ENCODE data around the gene TENM3.
"Not testable (repeated sequence)": the region's sequence is repeated elsewhere in the genome, so short reads cannot be mapped to it uniquely, and the experiment has no call there.

The TENM3 gene

DNA sequence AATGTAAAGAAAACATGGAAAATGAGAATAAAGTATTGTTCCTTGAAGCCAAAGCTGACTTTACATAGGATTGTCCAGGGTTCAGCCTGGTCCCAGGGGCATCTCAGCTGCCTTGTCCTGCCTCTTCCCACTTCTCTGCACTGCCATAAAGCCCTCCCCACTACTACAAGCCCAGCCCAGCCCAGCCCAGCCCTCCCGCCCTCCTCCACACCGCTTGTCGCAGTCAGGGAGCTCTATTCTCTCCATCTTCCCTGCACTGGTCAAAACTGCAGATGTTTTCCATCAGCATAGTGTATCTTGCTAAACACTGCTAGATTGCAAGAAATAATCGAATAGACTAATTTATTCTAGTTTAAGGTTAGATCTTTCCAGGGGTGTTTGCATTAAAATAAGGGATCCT lies 100.3 kb downstream of the TENM3 start:
- no peak for DNase-seq

DNA sequence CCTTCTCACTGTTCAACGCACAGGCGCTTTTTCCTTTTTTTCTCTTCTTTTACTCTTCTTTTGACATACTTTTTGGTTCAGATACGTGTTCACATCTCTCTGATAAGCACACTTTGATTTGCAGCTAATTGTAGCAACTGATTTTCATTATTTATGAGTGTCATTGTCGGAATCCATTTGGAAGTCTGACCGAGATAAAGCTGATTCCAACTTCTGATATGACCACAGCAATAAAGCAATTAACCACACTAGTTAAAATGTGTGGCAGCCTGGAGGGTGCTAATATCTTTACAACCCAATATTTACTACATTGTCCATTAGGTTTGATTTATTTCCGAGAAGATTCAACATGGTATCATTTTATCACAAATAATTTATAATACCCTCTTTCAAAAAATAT lies 101.8 kb downstream of the TENM3 start:
- no peak for DNase-seq

DNA sequence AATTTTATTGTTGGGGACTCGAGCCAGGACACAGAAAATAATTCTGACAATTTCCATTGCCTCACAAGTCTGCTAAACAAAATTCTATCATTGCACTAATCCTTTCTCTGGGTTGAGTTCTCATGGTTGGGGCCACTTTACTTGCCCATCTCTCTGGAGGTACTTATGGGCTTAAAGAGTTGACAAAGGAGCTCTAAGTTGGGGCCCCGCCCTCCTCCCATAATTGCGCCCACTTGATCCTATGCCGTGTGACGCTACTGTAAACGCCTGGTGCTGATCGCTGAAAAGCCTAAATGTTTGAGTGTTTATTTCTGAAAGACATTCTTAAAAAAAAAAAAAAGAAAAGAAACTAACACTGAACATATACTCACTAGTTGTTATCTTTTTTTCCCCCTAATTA lies 103.0 kb downstream of the TENM3 start:
- DNase-seq: no peak

DNA sequence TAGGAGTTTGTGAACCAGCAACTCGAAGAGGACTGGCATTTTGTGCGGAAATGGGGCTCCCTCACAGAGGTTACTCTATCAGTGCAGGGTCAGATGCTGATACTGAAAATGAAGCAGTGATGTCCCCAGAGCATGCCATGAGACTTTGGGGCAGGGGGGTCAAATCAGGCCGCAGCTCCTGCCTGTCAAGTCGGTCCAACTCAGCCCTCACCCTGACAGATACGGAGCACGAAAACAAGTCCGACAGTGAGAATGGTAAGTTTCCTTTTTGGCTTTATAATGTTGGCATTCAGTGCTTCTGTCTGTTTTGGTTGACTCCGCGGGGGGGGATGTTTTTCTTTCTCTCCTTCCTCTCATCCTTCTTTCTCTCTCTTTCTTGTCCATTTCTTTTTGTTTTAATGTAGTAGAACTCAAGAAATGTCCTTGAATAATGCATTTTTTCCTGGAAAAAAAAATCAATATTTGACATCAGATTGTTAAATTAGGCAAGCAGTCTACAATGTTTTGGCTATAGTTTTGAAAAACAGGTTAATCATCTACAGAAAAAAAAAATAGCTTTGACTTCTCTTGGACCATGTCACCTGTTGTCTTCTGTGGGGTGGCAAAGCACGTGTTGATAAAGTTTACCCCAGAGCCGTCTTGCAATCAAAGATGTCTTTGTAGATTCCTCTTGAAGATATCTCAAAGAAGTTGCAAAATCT lies 103.6 kb downstream of the TENM3 start:
- DNase-seq: no peak

DNA sequence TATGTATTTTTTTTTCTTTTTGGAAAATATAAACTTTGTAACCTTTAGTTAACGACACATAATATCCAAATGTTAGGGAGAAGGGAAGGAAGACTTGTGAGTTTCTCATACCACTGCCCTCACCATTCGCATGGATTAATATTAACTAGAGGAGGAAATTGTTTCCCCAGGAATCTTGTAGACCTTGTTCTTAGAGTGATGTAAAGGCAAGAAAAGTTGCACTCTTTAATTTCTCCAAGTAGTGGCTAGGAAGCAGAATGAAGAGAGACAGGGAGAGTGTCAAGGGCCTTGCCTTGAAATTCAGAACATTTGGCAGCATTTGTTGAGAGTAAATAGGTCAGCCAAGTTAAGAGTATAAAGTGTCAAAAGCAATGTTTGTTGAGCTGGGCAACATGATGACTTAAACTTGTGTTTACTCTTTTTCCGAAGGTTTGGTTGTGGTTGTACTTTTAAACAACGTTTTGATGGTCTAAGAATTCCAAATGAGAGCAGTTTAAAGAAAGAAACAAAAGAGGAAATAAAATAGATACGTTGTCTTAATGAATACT lies 105.7 kb downstream of the TENM3 start:
- no peak for DNase-seq

DNA sequence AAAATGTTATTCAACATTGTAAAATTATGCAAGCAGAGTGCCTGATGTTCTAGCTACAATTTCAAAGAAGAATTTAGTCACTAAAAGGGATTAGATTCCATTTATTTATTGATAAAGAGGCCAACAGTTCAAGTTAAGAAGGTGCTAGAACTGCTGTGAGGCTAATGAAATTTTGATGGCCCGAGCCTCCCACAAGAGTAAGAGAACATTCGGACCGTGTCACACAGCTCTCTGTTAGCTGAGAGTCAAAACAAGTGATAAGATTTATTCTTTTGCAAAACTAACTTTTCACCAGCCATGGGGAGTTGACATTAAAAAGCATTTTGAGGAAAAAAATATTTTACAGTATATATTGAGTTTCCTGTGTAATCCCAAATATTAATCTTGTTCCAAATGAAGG lies 106.8 kb downstream of the TENM3 start:
- no peak for DNase-seq

DNA sequence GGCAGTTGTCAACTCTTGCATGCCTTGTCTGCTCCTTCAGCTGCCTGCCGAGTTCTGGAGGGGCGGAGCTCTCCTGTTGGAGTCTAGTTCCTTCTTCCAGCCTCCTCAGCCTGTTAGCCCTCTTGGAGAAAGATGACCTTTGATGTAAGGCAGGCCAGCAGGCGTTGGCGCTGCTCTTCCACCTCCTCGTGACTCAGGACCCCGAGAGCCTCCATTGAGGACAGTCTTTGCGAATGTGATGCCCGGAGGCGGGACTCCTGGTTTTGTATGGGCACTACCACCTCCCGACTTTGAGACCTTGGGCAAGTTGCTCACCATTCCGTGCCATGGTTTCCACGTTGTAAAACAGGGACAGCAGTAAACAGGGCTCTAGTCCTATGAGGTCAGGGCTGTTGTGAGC lies 108.3 kb downstream of the TENM3 start:
- DNase-seq: no peak

DNA sequence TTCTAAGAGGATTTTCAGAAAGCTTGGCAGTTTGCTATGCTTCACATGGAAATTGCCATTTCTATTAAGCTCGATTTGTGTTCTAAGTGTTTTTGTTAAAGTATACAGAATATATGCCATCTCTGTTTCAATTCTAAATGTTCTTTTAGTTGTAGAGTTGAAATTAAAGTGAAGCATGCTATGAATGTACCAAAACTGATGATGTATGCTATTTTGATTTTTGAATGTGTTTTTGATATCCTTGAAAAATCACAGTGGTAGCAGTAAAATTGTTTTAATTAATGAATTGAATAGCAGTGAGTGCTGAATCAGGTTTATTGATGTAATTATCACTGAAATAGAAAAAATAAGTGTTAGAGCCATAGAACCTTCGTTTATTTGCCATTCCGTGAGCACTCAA lies 110.9 kb downstream of the TENM3 start:
- DNase-seq: no peak

DNA sequence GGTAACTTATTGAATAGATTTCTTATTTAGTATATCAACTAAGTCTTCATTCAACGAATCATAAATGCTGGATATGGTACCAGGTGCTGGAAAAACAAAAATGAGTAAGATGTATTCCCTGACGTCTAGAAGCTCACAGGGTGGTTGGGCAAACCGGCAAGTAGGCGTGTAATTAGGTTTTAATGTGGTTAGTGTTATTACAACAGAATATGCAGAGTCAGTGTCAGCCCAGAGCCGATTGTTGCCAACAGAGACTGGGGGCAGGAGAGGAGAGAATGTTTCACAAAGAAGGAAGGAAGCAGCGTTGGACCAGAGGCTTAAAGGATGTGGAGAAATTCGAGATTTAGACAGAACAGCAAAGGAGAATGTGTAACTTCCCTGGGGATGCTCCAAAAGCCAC lies 111.7 kb downstream of the TENM3 start:
- no peak for DNase-seq

DNA sequence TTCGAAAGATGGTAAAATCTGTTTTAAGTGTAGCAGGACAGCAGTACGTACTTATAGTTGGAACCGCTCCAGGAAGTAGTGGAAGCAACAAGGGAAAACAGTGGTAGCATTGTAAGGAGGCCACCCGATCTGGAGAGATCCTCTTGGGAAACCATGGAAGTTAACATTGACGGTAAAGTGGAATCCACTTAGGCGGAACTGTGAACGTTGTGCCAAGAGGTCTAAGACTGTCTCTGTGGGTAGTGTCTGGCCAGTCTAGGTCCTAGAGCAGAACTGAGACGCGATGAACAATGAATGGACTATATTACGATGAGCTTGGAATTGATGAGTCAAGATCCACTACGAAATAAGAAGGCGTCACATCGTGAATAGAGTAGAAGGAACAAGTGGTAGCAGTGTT lies 124.0 kb downstream of the TENM3 start:
- no peak for DNase-seq

DNA sequence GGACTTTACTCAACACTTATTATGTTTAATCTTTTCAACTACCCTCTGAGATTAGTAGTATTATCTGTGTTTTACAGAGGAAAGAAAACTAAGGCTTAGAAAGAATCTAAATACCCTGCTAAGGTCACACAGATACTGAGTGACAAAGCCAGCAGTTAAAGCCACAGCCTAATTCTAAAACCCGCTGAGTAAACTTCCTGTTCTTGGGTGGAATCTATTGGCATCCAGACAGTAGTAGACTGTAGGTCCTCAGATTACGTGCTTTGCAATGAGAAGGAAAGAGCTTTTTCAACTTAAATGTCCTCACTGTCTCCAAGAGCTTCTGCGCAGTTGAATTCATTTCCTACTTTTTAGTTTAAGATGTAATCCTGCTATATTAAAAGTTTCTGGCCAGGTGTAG lies 126.0 kb downstream of the TENM3 start:
- no peak for DNase-seq

DNA sequence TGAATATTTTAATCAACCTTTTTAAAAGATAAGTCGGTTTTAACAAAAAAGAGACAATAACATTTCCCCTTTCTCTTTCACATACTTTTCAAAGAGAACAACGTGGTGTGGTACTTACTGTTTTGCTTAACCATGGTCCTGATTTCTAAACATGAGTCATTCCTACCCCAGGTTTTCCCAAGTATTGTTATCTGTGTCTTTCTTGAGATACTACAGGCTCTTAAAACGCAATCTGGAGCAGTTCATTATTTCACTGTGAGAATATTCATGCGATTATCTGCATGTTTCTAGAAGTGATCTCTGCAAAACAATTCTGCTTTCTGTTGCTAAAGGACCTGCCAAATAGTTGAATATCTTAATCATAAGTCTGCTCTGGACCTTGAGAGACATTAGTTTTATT lies 127.3 kb downstream of the TENM3 start:
- no peak for DNase-seq

DNA sequence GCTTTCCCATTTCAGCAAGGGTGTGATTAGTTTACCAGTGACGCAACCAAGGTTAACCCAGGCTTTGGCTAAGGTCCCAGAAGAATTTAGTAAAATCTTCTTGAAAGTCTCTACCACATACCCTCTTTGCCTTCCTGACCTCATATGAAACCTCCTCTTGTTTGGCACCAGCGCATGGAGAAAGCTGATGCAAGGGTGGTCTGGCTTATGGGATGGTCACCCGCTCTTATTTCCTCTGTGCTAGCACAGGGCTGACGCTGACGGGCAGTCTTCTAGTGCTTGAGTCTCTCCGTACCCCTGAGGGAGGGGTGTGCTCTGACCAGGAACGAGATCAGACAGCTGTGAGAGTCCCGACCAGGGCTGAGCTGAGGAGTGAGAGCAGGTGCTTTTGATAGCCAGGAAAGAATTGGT lies 137.6 kb downstream of the TENM3 start:
- DNase-seq: no peak

DNA sequence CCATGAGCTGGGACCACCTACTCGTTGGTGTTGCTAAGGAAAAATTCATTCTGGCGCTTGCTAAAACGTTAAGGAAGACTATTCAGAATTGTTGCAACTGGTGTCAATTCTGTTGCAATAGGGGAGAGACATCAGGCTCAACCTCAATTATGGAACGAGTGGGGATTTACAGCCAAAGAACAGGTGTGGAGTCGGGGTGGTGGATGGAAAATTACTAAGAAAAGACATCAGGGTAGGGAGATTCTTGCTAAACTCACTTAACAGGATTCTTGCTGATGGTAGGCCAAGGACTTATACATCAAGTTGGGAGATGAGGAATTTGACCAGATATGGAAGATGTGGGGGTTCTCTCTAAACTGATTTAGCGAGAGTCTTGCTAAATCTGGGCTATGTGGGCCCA lies 139.7 kb downstream of the TENM3 start:
- DNase-seq: no peak

DNA sequence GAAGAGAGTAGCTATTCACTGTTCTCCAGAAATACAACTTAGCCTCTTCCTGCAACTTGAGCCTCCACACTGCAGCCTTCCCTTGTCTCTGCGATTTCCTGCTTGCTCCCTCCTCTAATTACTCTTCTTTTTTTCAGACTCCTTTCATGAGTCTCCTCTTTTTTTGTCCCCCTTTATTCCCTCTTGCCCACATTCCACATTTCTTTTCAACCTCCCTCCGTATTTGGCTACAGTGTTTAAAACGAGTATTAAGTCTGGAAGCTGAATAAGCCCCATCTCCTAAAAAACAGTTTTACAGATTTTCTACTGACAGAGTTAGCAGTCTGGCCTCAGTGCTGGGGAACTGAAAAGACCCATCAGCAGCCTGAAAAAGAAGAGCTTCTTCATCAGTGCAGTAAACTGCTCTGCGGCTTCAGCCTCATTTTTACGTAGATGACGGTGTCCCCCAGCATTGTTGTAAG lies 141.5 kb downstream of the TENM3 start:
- DNase-seq: no peak

DNA sequence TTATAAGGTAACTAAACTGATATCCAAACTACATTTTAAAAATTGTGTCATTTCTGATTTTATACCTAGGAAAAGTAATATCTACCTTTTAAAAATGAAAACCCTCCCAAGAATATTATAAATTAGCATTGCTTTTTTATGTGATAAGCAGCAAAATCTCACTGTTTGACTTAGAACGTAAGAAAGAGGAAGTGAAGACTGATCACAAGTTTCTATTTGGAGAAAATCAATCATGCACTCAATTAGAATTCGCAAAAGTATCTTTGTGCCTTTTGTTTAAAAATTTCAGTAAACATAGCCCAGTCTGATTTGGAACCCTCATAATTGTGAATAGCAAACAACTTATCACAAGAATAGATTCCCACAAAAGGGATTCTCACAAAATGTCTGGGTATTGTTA lies 142.7 kb downstream of the TENM3 start:
- no peak for DNase-seq

DNA sequence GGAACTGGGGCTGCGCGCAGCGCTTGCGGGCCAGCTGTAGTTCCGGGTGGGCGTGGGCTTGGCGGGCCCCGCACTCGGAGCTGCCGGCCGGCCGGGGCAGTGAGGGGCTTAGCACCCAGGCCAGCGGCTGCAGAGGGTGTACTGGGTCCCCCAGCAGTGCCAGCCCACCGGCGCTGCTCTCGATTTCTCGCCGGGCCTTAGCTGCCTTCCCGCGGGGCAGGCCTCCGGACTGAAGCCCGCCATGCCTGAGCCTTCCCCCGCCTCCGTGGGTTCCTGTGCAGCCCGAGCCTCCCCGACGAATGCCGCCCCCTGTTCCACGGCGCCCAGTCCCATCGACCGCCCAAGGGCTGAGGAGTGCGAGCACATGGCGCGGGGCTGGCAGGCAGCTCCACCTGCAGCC lies 143.4 kb downstream of the TENM3 start:
- not testable (repeated sequence) for DNase-seq

DNA sequence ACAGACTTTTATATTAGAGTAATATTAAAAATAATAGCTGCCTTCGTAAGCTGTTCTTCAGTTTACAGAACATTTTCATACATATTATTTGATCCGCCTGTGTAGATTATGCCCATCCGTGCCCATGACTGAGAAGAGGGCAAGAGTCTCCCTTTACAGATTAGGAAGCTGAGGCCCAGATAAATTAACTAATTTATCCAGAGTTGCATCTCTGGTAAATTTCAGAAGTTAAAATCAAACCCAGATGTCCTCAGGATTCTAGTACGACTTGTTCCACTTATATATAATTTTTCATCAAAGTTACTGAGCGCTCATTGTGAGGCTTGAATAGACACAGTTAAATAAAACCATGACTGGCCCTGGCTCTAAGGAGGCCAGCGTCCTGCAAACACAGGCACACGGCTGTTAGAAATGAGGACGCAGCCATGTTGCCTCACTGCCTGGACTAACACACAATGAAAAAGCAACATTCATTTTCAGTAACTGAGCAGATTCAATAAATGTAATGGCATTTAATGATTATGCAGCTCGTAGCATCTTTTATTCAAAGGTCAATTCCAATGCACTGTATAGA lies 148.0 kb downstream of the TENM3 start:
- DNase-seq: no peak

DNA sequence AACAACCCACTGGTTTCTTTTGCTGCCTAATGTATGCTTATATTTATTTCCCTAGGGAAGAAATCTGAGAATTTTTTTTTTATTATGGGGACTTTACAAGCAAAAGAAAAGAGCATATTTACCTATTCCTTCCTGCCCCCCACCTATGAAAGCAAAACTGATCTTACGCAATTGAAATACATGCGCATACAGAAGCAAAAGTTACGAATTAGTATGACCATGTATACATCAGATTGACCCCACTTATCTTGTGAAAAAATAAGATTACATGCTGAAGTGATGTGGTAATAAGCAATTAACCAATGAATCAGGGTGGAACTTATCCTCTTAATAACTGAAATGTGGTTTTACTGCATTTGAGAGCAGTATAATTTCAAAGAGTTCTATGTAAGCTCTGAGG lies 151.0 kb downstream of the TENM3 start:
- DNase-seq: no peak

DNA sequence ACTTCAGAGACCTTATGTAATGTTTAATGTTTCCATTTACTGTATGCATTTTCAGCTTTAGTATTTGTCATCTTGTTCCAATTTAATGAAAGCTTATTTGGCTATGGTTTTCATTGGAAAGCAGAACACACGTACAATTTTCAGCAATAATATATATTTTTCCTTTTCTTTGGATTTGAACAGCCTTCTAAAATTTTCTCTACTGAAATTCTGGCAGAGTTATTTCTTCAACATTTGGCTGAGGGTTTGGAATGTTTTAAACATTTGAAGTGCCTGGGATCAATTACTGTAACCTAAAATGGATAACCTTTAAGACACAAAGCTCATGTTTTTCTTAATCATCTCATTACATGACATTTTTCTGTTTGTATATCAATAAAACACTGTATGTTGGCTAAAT lies 156.9 kb downstream of the TENM3 start:
- DNase-seq: no peak

DNA sequence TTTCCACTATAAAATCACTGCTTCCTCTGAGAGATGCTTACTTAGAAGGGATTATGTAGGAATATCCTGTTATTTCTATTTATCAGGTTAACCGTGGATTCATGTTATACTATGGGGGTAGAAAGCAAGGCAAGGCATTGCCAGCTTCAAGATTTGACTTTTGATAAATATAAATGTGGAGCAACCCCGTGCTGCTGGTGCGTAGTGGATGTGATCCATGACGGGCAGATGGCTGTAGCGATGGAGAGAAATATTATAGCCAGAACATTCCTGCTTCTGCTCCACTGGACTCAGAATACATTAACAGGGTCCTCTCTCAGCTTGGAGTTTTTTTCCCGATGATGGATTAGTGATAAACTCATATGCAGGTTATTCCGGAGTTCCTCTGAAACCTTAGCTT lies 157.6 kb downstream of the TENM3 start:
- no peak for DNase-seq

DNA sequence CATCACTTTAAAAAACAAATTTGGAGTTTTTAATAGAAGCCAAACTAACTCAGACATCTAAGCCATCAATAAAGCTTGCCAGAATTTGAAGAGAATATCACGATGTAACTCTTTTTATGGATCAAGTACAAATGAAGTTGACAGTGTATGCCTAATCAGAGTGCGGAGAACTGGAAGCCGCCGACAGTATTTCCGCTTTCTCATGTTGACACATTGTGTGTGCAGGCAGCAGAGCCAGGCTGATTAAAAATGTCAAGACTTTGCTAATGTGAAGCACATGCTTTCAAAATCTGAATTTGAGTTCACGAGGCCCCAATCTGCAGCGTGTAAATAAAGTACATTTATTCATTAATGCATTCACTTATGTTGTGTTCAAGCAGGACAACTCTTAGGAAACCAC lies 161.2 kb downstream of the TENM3 start:
- DNase-seq: no peak

DNA sequence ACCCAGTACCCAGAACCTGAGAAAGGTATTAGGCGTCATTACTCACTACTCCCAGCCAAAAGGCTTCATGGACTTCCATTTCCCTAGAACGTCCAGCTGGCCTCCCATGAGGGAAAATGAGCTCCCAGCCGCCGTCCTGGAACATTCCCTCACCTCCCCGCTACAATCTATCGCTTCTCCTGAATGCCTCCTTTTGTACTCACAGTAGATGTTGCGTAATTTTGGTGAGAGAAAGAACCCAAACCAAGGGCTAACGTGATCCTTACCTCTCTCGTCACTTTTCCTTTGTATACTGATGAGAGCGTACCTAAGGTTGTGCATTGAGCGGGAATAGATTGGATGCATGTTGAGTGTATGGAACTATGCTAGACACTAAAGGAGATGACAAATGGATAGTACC lies 161.9 kb downstream of the TENM3 start:
- DNase-seq: no peak

DNA sequence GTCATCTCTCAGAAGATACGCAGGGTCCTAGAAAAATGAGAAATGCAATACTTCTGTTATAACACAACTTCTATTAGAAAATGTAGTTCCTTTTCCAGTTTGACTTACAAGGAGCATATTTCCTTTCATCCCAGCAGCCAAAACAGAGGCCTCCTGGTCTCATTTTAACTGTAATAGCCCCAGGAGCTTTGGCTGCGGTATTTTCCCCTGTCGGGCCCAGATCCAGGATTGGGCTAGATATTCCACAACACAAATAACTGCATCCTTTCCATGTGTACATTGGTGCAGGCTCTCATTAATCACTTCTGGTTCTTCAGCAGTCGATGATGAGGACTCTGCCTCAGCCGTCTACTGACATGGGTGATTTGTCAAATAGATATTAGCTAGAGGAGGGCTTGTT lies 166.1 kb downstream of the TENM3 start:
- DNase-seq: no peak

DNA sequence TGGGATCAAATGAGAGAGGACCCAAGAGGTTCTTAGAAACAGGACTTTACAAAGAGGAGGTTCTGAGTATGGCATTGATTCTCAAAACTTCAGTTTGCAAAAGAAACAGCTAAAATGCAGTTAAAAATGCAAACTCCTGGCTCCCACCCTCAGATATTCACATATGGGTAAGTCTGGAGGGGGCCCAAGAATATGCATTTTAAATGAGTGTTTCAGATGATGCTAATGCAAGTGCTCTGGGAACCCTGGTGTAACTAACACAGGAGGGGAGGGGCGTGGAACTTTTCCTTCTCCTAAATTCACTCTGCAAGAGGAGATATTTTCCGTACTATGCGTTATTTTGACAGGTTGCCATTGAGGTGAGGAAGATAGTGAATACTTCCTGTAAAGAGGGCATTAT lies 168.2 kb downstream of the TENM3 start:
- DNase-seq: no peak

Data from stimulated activated CD8-positive, alpha-beta memory T cell treated with anti-CD3 and anti-CD28 coated beads, Interleukin-4, amount 100 ng/mL, for 48 hours (primary cell).